SK-N-SH treated with all-trans-retinoic acid at 6 μM for 48 hours (cell line): Measurements from ENCODE around the gene HBQ1.

ENCODE experiments used
- ARNTL ChIP-seq: fragments of 450-650 bp; formaldehyde crosslinking; IDR thresholded peaks from 2 replicates; pipeline ENCODE4 v1.5.0; 2020; ENCODE audit warnings: low read depth, mild to moderate bottlenecking, moderate library complexity, borderline replicate concordance
- CSRNP3 ChIP-seq: fragments of 250-450 bp; sonication (Bioruptor Pico); IDR thresholded peaks from 2 replicates; pipeline ENCODE4 v1.5.1; 2021; ENCODE audit warnings: mild to moderate bottlenecking, moderate library complexity
- GLIS3 ChIP-seq: fragments of 250-450 bp; sonication (Bioruptor Pico); IDR thresholded peaks from 2 replicates; pipeline ENCODE4 v1.5.0; 2020; ENCODE audit warnings: mild to moderate bottlenecking, moderate library complexity
- ISL1 ChIP-seq: fragments of 250-450 bp; sonication (Bioruptor Pico); IDR thresholded peaks from 2 replicates; pipeline ENCODE4 v2.1.2; 2022; ENCODE audit warnings: mild to moderate bottlenecking, moderate library complexity
- OSR1 ChIP-seq: fragments of 250-450 bp; sonication (Bioruptor Pico); IDR thresholded peaks from 2 replicates; pipeline ENCODE4 v1.8.0; 2022; ENCODE audit warnings: moderate library complexity, mild to moderate bottlenecking, inconsistent platforms
- PATZ1 ChIP-seq: fragments of 250-450 bp; sonication (Bioruptor Pico); IDR thresholded peaks from 2 replicates; pipeline ENCODE4 v1.8.0; 2020; ENCODE audit warnings: mild to moderate bottlenecking, moderate library complexity, borderline replicate concordance
- PPARA ChIP-seq: fragments of 250-450 bp; sonication (Bioruptor Pico); IDR thresholded peaks from 2 replicates; pipeline ENCODE4 v1.5.0; 2020; ENCODE audit warnings: mild to moderate bottlenecking, borderline replicate concordance
- TCF4 ChIP-seq: fragments of 250-450 bp; sonication (Bioruptor Pico); IDR thresholded peaks from 2 replicates; pipeline ENCODE4 v1.8.0; 2021; ENCODE audit warnings: mild to moderate bottlenecking, moderate library complexity, borderline replicate concordance
- ZFP30 ChIP-seq: fragments of 450-650 bp; formaldehyde crosslinking; IDR thresholded peaks from 2 replicates; pipeline ENCODE4 v1.5.0; 2022; ENCODE audit warnings: mild to moderate bottlenecking, moderate library complexity
- TF ChIP-seq, protein P1 (sequence below): fragments of 250-450 bp; sonication (Bioruptor Pico); IDR thresholded peaks from 2 replicates; pipeline ENCODE4 v1.8.0; 2021; ENCODE audit warnings: low read depth, mild to moderate bottlenecking, moderate library complexity, borderline replicate concordance

DNA sequence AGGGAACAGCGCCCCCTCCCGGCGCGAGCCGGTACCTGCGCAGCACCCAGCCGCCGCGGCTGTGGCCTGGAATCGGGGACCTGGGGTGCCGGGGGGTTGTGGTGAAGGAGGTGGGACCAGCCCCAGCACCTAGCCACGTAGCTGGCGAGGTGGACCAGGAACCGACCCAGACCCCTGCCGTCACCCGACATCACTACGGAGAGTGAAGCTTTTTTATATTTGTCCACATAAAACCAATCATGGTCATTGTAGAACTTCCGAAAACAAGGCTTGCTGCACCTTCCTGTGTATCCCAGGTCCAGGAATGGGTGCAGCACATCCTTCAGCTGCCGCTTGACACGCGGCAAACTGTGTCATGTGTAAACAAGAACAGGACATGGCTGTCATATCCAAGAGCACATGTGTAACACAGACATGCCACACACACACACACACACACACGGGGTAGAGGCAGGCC lies 1.3 kb downstream of the HBQ1 start:
- TF ChIP-seq ISL1 (CRISPR knock-in tag) (no peak), PPARA (CRISPR knock-in tag) (no peak), PATZ1 (CRISPR knock-in tag) (no peak), GLIS3 (CRISPR knock-in tag) (peak; percentile 68; the same call in 1 of the 2 replicates), CSRNP3 (CRISPR knock-in tag) (no peak), ARNTL (no peak), ZFP30 (CRISPR knock-in tag) (no peak), TCF4 (CRISPR knock-in tag) (no peak), OSR1 (no peak)
- TF ChIP-seq, protein P1, sequence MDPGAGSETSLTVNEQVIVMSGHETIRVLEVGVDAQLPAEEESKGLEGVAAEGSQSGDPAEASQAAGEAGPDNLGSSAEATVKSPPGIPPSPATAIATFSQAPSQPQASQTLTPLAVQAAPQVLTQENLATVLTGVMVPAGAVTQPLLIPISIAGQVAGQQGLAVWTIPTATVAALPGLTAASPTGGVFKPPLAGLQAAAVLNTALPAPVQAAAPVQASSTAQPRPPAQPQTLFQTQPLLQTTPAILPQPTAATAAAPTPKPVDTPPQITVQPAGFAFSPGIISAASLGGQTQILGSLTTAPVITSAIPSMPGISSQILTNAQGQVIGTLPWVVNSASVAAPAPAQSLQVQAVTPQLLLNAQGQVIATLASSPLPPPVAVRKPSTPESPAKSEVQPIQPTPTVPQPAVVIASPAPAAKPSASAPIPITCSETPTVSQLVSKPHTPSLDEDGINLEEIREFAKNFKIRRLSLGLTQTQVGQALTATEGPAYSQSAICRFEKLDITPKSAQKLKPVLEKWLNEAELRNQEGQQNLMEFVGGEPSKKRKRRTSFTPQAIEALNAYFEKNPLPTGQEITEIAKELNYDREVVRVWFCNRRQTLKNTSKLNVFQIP (CRISPR knock-in tag), result no peak
